ENCODE measurements around the gene ZNF835.
"Not testable (repeated sequence)": the region's sequence is repeated elsewhere in the genome, so short reads cannot be mapped to it uniquely, and the experiment has no call there.

Gene ZNF835

DNA sequence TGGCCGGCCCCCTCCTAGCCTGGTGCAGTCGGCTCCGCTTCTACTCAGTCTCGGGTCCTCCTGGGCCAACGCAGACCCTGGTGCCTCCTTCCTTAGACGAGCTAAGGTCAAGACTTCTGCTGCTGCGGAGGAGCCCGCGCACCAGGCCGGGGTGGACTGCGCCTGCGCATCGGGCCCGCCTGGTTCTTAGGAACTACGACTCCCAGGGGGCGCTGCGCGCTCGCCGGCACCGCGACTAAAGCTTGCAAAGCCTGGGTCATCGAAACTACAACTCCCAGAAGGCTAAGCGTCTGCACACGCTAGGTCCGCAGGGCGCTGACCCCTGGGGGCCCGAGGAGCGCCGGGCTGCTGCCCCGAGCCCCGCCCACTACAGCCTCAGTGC, at the start of gene ZNF835:
ZNF835 (minus strand) TSS at position 145 of the 382 bp plus-strand sequence. CDS start 6,559 bp downstream, outside the sequence.
- DNase-seq = peak; percentile 24

DNA sequence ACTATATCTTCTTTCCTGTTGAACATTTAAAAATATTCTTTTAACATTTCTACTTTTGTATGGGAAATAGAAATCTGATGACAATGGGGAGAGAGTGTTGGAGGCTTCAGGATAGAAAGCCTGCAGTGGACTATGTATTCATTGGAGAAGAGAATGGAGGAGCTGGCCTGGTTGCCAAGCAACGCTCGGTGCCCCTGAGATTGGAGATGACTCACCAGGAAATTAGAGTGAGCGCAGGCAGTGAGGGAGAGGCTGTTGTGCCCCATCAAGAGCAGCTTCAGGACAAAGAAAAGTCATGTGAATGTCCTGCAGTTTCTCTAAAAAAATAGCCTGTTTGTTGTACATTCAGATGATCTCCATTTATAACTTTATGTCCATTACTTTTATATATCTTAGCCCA, 48.7 kb upstream of the ZNF835 start:
- peak; percentile 38 for DNase-seq

DNA sequence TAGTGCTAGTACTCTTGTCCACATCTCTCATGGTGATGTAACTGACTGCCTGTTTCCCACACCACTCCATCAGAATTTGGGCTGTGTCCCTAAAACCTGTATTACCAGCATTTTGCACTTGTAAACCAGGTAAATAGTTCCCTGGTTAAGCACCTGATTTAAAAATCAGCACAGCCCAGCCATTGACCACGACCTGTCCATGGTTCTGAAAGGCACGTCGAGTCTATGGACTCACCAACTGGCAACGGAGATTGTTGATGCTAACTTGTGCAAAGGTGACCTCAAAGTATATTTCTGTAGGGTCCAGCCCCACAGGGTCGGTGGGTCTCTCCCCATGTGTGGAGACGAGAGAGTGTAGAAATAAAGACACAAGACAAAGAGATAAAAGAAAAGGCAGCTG, 46.7 kb upstream of the ZNF835 start:
- no peak for DNase-seq

DNA sequence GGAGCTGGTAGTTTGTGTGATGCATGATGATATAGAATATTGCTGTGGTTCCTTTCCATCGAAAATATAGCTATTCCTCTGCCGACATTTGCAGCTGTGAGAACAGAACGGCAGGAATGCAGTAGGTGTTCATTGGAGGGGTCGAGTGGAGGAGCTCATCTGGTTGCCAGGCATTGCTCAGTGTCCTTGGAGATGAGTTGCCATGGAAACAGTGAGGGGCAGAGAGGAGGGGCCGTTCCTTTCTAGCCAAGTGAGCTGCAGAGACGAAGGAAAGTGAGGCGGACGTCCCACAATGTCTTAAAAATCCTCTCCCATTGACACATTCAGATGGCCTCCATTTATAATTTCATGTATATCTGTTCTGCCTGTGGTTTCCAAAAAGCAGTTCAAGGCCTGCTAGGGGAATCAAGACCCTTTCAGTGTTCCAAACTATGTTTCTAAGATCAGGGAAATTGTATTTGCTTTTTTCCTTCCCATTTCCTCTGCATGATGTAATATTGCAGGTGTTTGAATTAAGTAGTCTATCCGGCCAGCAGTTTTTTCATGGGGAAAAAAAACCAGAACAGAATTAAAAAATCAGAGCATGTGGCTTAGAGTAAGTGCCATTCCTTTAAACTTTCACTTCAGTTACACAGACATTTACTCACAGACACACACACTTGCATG, 41.2 kb upstream of the ZNF835 start:
- no peak for DNase-seq

DNA sequence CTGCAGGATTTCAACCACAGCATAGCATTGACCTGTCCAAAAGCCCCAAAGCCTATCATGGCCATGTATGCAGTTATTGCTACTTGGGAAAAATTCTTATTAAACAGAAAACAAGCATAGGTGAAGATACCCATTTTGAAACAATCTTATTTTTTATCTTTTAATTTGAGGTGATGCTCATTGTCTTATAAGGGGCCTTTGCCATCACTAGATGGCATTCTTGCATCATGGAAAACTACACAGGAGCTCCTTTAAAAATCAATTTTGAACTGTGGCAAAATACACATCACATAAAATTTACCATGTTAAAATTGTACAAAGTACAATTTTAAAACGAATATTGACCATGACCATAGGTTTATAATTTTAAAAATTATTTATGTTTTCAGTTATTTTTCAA, 38.9 kb upstream of the ZNF835 start:
- no peak for DNase-seq

DNA sequence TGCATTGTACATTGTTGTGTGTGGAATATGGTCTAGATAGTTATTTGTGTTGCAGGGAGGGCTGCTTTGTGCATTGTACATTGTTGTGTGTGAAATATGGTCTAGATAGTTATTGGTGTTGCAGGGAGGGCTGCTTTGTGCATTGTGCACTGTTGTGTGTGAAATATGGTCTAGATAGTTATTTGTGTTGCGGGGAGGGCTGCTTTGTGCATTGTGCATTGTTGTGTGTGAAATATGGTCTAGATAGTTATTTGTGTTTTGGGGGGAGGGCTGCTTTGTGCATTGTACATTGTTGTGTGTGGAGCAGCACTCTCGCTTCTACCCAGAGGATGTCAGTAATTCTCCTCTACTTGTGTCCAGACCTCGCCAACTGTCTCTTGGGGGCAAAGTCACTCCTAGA, 36.3 kb upstream of the ZNF835 start:
- DNase-seq = no peak

DNA sequence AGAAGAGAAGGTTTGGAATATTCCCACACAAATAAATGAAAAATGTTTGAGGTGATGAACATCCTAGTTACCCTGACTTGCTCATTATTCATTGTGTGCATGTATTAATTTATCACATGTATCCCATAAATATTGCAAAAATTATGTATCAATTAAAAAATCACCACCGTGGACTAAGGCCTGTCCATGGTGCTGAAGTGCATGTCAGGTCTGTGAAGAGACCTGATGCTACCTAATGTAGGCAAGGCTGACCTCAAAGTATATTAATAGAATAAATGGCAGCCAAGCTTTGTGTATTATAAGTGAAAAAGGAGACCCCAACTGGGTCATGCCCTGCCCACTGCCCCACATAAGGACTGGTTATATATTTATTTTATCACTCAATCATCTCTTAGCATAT, 34.4 kb upstream of the ZNF835 start:
- DNase-seq = no peak

DNA sequence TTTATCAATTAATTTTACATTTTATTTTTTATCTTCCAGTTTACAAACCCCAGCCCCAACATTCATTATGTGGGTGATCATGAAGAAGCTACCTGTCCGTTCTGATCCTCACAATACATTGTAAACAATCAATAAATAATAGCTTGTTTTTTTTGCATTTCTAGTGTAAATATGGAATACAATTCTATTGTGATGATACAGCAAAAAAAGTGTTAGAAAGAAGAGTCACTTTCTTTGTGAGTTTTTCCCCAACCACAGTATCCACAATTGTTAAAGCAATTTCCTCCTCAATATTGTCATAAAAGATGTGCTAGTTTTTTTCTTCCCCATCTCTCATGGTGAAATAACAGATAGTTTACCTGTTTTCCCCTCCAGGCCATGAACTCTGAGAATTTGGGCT, 30.3 kb upstream of the ZNF835 start:
- DNase-seq = no peak

DNA sequence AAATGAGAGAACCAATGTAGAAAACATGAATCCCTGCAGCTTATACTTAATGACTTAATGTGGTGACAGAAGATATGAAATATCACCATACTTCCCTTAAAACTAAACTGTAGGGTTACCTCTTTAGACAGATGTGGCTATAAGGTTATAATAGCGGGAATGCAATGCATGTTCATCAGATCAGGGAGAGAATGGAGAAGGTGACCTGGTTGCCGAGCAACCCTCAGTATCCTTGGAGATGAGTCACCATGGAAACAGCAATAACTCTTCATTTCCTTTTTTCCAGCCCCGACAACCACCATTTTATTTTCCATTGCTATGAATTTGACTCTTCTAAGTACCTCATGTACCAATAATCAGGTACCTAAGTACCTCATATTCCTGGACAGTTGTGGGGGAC, 28.0 kb upstream of the ZNF835 start:
- DNase-seq = peak; percentile 19

DNA sequence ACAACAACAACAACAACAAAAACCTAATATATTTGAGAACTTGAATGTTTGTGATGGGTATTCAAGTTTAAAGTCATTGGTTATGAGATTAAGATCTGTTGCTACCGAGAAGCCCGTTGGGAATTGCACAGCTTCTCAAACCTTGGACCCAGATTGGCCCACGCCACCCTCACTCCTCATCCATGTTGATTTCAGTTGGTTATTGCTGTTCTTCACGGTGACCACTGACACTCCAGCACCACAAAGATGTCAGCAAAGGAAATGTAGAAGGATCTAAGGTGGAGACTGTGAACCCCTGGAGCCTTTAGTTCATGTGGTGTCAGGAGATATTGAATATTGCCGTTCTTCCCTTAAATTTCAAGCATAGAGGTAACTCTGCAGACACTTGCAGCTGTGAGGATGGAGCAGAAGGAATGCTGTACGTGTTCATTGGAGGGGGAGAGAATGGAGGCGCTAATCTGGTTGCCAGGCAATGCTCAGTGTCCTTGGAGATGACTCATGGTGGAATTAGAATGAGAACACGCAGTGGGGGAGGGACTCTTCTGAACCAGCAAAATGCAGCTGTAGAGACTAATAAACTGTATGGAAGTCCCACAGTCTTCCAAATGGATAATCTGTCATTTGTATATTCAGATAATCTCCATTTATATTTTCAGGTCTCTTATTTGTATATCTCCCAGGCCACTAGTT, 20.8 kb upstream of the ZNF835 start:
- DNase-seq = peak; percentile 18

DNA sequence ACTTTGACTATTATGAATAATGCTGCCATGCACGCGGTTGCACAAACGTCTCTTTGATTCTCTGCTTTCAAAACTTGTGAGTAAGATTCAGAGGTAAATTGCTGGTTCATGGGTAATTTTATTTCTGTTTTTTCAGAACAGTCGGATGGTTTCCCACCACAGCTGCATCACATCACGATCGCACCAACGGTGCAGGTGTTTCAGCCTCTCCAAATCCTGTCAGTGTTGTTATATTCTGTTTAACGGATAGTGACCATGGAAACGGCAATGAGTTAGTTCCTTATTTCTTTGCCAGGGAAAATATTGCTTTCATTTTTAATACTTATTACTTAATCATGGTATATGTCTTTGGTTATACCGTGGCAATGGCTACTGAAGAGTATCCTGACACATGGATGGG, 19.1 kb upstream of the ZNF835 start:
- peak; percentile 7 for DNase-seq

DNA sequence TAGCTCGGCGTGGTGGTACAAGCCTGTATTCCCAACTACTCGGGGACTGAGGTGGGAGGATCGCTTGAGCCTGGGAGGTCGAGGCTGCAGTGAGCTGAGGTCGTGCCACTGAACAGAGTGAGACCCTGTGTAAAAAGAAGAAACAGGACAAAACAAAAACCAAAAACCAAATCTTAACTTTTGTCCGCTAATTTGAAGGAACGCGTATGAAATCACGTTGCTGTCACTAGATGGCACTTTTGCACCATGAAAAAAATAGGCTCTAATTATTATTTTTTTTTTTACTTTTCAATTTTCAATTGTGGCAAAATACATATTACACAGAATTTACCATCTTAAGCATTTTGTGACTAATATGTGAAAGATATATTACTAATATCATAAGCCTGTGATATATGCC, 17.6 kb upstream of the ZNF835 start:
- DNase-seq = peak; percentile 5

DNA sequence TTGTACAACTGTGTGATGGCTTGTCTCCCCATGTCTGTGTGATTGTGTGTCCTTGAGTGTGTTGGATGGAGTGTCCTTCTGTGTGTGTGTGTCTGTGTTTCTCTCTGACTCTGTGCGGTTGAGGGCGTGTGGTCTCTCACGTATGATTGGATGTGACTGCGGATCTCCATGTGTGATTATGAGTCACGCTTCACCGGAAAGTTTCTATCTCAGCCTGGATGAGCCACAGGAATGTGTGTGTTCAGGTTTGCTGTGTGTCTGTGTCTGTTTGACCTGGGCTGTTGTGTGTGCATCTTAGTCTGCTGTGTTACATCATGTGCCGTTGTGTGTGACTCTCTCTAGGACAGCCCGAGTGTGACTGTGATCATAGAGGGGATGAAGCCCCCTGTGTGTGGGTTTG, 15.5 kb upstream of the ZNF835 start:
- no peak for DNase-seq

DNA sequence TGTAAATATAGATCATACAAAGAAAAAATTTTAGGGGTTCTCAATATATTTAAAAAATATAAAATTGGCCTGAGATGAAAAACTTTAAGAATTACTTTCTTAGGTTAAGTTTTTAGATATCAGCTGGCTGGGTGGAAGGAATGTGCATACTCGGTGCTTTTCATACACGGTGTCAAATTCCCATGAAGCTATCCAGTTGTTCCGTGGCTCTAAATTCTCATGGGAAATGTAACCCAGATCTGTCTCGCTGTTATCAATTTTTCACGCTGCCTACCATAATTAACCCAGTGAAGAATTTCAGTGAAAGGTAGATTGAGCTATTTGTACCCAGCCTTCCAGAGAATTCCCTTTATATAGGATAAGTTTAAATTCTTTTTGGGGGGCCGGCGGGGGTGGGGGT, 11.6 kb upstream of the ZNF835 start:
- DNase-seq = no peak

DNA sequence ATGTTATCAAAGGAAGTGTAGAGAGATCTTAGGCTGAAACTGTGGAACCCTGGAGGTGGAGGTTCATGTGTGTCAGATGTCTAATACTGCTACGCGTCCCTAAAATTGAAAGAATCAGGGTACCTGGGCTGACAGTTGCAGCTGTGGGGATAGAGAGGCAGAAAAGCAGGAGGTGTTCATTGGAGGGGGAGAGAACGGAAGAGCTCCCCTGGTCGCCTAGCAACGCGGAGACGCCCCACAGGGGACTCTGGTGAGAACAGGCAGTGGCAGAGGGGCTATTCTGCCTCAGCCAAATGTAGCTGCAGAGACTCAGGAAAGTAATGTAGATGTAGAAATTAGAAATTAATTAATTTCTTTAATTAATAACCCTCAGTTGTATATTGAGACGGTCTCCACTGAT, 10.1 kb upstream of the ZNF835 start:
- no peak for DNase-seq

DNA sequence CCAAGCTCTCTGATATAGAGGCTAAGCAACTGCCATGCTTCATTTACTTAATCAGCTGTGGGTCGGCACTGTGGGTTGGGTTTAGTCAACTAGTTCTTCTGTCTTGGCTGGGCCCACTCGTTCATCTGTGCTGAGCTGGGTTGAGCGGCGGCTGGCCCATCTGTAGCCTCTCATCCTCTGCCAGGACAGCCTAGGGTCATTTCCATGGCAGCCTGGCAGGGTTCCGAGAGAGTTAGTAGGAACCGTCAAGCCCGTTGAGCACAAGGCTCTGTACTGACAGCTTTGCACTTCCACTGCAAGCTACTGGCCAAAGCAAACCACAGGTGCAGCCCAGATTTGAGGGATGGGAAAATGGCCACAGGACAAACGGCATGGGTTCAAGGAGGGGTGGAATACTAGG, 6.6 kb upstream of the ZNF835 start:
- DNase-seq = no peak

DNA sequence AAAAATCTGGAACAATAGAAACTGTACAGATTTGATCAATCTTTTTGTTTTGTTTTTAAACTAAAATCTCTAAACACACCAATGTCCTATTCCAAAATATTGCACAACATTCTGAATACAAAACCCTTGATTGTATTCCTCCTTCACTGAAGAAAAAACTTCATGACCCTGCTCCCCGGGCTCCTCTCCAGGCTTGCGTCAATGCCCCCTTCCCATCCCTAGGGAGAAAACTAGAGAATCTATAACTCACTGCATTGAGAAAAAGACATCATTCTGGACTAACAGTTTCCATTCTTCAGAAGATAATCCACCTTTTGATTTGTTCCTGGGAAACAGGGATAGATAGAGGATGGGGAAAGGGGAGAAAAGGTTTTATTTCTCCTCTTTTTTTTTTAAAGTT, 1.1 kb upstream of the ZNF835 start:
- DNase-seq = not testable (repeated sequence)

DNA sequence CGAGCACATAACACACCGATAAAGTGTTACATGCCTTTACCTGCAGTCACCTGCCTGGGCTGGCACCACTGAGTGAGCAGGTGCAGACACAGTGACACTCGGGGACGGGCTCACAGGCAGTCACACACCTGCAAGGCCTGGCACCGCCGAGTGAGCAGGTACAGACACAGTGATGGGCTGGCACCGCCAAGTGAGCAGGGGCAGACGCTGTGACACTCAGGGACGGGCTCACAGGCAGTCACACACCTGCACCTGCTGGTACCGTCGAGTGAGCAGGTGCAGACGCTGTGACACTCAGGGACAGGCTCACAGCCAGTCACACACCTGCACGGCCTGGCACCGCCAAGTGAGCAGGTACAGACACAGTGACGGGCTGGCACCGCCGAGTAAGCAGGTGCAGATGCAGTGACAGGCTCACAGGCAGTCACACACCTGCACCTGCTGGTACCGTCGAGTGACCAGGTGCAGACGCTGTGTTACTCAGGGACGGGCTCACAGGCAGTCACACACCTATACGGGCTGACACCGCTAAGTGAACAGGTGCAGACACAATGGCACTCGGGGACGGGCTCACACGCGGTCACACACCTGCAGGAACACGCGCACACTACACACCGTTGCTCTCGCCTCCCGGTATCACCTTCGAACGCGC, 470 bp downstream of the ZNF835 start:
- peak; percentile 49 for DNase-seq

DNA sequence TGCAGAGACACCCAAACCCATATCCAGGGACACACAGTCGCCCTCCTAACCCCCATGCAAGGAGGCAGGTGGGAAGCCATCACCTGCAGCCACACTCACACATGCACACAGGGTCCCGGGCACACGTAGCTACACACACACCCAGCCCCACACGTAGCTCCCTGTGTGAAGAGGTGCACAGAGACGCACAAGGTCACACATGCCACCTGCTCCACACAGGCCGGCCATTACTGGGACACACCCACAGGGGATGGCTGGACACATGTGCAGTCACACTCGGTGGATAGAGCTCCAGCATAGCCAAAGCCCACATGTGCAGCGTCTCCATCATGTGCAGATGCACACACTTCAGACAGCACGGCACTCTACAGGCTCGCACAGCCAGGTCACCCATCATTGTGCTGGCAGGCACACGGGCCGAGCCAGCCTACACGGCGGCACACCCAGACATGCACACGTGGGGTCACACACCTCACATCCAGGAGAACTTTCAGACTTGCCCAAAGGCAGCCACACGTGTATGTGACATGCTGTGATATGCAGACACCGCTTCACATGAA, 1.1 kb downstream of the ZNF835 start:
- no peak for DNase-seq

DNA sequence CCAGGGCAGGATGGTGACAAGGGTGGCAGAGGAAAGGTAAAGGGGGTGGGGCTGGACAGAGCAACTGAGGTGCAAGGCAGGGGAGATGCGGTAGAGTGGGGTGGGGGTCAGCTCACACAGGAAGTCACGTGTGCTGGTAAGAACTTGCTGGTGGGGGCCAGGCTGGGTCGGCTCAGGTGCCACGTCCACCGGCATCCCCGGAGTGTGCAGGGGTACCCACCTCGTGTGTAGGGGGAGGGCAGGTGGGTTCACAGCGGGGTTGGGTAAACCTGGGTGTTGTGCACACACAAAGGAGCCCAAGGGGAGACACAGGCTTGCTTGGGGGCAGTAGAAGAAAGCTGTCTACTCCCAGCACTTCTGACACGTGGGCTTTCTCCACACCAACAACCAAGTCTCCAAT, 2.9 kb downstream of the ZNF835 start:
- no peak for DNase-seq

DNA sequence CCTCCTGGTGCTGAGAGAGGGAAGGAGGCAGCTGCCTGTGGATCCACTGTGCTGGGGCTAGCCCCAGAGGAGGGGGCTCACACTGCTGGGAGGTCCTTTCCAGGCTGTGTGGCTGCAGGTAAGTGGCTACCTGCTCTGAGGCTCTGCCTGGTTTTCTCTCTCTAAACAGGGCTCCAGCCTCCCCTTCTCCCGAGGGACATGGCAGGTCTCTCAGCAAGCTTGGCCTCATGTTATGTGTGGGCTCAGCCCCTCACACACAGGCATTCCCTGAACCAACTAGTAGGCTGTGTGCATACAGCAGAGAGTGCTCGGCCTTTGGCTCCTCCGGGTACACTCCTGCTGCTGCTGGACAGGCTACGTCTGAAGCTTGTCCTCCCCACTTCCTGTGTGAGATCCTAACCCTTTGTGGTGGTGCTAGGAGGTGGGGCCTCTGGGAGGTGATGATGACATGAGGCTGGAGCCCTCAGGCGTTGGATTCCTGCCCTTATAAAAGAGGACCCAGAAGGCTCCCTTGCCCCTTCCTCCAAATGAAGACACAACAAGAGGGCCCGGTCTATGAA, 4.2 kb downstream of the ZNF835 start:
- no peak for DNase-seq

DNA sequence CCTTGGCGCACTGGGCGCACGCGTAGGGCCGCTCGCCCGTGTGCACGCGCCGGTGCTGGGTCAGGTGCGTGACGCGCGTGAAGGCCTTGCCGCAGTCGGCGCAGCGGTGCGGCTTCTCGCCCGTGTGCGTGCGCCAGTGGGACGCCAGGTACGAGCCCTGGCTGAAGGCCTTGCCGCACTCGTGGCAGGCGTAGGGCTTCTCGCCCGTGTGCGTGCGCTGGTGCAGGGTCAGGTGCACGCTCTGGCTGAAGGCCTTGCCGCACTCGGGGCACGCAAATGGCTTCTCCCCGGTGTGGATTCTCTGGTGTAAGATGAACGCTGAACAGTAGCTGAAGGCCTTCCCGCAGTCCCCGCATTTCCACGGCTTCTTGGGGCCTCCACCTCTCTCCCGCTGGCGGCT, 7.0 kb downstream of the ZNF835 start:
- DNase-seq = no peak

DNA sequence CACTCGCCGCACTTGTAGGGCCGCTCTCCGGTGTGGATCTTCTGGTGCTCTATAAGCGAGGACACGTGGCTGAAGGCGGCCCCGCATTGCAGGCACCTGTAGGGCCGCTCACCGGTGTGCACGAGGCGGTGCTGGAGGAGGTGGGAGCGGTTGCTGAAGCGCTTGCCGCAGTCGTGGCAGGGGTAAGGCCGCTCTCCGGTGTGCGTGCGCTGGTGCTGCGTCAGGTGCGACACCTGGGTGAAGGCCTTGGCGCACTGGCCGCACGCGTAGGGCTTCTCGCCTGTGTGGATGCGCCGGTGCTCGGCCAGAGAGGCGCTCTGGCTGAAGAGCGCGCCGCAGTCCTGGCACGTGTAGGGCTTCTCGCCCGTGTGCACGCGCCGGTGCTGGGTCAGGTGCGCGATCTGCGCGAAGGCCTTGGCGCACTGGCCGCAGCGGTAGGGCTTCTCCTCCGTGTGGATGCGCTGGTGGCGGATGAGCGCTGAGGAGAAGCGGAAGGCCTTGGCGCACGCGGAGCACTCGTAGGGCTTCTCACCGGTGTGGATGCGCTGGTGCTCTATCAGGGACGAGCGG, 7.5 kb downstream of the ZNF835 start:
- DNase-seq = no peak

All from DMS53 (cell line).